GM18873 (cell line): Measurements from ENCODE around the gene SCNN1B.
"Not testable (repeated sequence)": the region's sequence is repeated elsewhere in the genome, so short reads cannot be mapped to it uniquely, and the experiment has no call there.

ENCODE experiments used
- ATAC-seq: cut with Tn5 transposase; IDR thresholded peaks from one replicate; pipeline ENCODE4 v1.9.1; 2021; ENCODE audit warnings: mild to moderate bottlenecking, moderate library complexity, moderate number of reproducible peaks; ENCODE audit not compliant: unreplicated experiment, low FRiP score

SCNN1B gene

GRCh38 chr16:23377071-23377931 lies 75.2 kb downstream of the SCNN1B start:
- ATAC-seq, result no peak

- ATAC-seq, result no peak
These were observed 76.2 kb downstream of the SCNN1B start for GRCh38 chr16:23378256-23378655.

DNA sequence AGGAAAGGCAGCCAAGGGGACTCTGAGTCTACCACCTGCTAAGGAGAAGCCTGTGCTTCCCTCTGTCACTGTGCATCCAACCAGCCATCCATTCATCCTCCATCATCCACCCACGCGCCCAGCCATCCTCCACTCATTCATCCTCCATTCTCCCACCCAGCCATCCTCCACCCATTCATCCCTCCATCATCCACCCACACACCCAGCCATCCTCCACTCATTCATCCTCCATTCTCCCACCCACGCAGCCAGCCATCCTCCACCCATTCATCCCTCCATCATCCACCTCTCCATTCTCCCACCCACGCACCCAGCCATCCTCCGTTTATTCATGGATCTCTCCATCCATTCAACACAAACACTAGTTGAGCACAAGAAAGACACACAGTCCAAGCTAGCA lies 76.8 kb downstream of the SCNN1B start:
- no peak for ATAC-seq

DNA sequence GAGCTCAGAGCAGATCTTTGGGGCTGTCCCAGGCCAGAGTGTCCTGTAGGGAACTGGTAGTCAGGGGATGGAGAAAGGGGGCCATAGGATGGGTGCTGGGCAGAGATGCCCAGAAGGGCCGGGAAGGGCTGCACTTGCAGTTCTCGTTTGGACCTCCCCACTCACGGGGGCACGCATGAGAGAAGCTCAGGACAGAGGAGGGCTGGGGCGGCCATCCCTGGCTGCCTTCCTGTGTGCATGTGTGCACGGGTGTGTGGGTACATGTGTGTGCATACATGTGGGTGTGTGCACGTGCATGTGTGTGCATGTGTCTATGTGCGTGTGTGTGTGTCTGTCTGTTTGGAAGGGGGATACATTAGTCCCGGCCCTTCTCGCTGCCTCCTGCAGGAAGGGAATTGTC lies 77.6 kb downstream of the SCNN1B start:
- ATAC-seq, result no peak

DNA sequence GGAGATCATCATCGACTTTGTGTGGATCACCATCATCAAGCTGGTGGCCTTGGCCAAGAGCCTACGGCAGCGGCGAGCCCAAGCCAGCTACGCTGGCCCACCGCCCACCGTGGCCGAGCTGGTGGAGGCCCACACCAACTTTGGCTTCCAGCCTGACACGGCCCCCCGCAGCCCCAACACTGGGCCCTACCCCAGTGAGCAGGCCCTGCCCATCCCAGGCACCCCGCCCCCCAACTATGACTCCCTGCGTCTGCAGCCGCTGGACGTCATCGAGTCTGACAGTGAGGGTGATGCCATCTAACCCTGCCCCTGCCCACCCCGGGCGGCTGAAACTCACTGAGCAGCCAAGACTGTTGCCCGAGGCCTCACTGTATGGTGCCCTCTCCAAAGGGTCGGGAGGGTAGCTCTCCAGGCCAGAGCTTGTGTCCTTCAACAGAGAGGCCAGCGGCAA lies 78.4 kb downstream of the SCNN1B start:
- ATAC-seq, result no peak

GRCh38 chr16:23381702-23382101 lies 79.6 kb downstream of the SCNN1B start:
- ATAC-seq, result not testable (repeated sequence)

DNA sequence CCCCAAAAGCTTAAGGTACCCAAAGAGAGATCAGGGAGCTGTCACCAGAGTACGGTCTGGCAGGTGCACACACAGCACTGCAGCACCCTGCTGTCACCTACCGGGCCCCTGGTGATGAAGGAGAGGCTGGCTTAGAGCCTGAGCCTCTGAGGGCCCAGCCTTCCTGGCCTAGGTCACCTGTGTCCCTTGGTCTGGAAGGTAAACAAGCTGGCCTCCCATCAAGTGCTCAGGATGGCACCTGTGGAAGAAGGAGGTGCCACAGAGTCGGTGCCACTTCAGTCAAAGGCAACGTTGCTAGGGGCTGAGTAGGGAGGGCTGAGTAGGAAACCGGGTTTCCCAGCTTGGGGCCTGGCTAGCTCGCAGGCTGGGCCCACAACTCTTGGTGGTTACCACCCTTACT lies 80.2 kb downstream of the SCNN1B start:
- ATAC-seq, result no peak

- ATAC-seq, result no peak
These were observed 81.8 kb downstream of the SCNN1B start for GRCh38 chr16:23383881-23384280.

- ATAC-seq, result no peak
These were observed 82.8 kb downstream of the SCNN1B start for GRCh38 chr16:23384878-23385277.

- no peak for ATAC-seq
These were observed 83.3 kb downstream of the SCNN1B start for GRCh38 chr16:23385441-23385840.

GRCh38 chr16:23387666-23388065 lies 85.6 kb downstream of the SCNN1B start:
- ATAC-seq, result no peak

- no peak for ATAC-seq
These were observed 86.7 kb downstream of the SCNN1B start for GRCh38 chr16:23388786-23389185.

GRCh38 chr16:23389201-23389600 lies 87.1 kb downstream of the SCNN1B start:
- ATAC-seq, result no peak

- ATAC-seq, result not testable (repeated sequence)
These were observed 87.8 kb downstream of the SCNN1B start for GRCh38 chr16:23389936-23390335.

DNA sequence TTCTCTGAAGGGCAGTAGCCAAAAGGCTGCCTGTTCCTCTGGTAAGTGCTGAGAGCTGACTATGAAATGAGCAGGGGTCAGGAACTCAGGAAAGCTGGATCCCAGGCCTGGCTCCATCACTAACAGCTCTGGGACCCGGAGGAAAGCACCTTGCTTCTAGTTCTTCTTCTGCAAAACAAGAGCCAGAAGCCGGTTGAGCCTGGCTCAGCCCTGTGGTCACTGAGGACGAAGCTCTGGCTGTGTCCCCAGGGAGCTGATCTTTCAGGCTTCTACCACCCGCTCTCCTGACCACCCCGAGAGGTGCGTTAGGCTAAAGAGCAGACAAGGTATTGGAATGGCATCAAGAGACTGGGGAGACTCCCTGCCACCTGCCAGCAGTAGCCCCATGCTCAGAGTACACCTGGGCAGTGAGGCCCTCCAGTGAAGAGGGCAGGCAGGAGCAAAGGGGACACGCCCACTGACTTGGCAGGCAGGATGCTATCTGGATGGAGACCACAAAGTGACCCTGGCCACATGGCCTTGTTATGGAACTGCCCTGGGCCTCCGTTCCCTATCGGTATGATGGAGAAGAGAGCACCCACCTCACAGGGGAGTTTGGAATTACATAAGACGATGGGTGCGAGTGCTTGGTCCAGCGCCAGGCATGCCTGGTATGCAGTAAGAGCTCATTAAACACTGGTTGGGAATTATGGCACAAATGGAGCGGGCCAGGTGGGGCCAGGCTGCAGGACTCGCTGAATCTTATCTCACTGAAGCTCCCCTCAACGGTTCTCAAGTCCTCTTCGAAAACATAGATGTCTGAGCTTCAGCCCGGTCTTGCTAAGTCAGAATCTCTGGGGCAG lies 89.5 kb downstream of the SCNN1B start:
- no peak for ATAC-seq

- ATAC-seq, result no peak
These were observed 90.1 kb downstream of the SCNN1B start for GRCh38 chr16:23392223-23392600.

- ATAC-seq, result no peak
These were observed 92.2 kb downstream of the SCNN1B start for GRCh38 chr16:23394141-23394831.

DNA sequence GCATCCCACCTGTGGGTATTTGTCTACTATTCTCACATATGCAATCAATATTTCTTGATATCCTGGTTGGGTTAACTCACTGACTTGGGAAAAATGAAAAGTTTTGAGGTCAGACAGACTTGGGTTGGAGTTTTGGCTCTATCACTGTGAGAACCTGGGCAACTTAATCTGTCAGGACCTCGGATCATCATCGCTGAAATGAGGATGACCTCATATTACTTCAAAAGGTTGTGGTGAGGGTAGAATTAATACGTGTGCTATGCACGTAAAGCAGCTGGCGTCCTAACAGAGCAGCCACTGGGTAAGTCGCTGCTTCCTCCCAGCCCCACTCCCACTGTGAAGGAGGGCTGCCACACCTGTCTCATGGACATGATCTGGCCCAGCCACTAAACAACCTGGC lies 93.6 kb downstream of the SCNN1B start:
- ATAC-seq, result no peak

- no peak for ATAC-seq
These were observed 95.4 kb downstream of the SCNN1B start for GRCh38 chr16:23397464-23397863.

DNA sequence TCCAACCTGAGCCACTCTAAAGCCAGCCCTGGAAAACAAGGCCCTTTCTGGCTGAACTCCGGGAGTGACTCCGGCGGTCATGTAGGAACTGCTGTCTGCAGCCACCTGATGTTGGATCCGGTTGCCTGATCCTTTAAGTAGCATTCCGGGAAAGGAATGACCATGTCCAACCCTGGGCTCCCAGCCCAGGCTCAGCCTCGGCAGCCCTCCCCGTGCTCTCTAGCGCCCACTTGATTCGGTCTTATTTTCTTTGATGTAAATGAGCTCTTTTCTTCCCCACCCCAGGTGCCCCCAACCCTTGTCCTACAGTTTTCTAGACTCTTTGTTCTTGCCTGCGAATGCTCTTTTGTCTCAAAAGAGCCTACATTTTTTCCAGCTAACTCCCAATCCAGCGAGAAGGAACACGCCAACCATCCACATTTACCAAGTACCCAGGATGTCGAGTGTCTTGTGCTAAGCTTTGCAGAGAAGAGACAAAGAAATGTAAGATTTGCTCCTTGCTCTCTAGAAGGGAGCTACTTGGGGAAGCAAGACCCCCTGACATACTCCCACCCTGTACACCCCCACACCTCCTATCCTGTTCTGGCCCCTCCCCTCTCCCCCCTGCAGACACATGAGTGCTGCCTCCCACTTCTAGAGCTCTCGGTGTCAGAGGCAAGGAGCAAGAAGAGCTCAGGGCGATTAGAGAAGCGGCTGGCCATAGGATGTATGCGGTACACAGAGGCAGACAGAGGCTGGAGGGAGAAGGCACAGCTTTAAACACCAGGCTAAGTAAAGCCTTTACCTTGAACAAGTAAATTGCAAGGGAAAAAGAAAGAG lies 97.1 kb downstream of the SCNN1B start:
- ATAC-seq, result no peak
